ENCODE results near the gene AFAP1L1. TPM values are rescaled to one million over a fixed set of nuclear protein-coding genes. Genes with fewer than 3 reads are reported as not detected.

The AFAP1L1 gene
- total RNA-seq, 1 donor from 2014 or later: 8.3 TPM

- Histone ChIP-seq H4K20me1 (ENCODE audit: insufficient read depth, low read length) (no peaks in the 10 kb centered on the region), H3K4me3 (ENCODE audit: insufficient read depth, low read depth, low read length) (no peak overlapping the region), H3K36me3 (ENCODE audit: insufficient read depth, low read length) (peaks cover 11% of the 10 kb centered on the region), H3K4me2 (ENCODE audit: low read length) (no peak overlapping the region), H3K4me1 (ENCODE audit: insufficient read depth, low read length) (no peaks in the 10 kb centered on the region), H3K79me2 (ENCODE audit: insufficient read depth, low read length) (no peaks in the 10 kb centered on the region), H3K27ac (ENCODE audit: low read depth, low read length) (no peak overlapping the region), H2AFZ (ENCODE audit: low read depth, low read length) (no peak overlapping the region), H3K9ac (ENCODE audit: low read length) (no peak overlapping the region), H3K9me3 (ENCODE audit: insufficient read depth, low read depth, low read length) (no peaks in the 10 kb centered on the region), H3K27me3 (ENCODE audit: insufficient read depth, low read length) (no peaks in the 10 kb centered on the region)
- Mint-ChIP-seq H3K27ac (ENCODE audit: unreplicated experiment) (no peak overlapping the region), H3K36me3 (ENCODE audit: low read depth, unreplicated experiment) (peaks cover 14% of the 10 kb centered on the region), H3K9me3 (ENCODE audit: unreplicated experiment) (peaks cover 6% of the 10 kb centered on the region), H3K4me3 (ENCODE audit: unreplicated experiment) (no peak overlapping the region), H3K4me1 (ENCODE audit: low read depth, unreplicated experiment) (no peaks in the 10 kb centered on the region), H3K27me3 (ENCODE audit: low read depth, unreplicated experiment) (peaks cover 72% of the 10 kb centered on the region)
- DNase-seq (ENCODE audit: low read depth) (no peak), FAIRE-seq (no peak)
- TF ChIP-seq EZH2 (IDR thresholded peaks at IDR 0.05; ENCODE audit: insufficient read depth, low read length) (no peak), CTCF (IDR thresholded peaks at IDR 0.05; ENCODE audit: insufficient read depth, low read depth, low read length) (no peak)
Measured at GRCh38 chr5:149247726-149248125, 23.9 kb upstream of the AFAP1L1 start.

- H3K4me1 ChIP-seq (ENCODE audit: insufficient read depth, low read length): peaks cover 4% of the 10 kb centered on the region
- Mint-ChIP-seq H3K4me3 (ENCODE audit: unreplicated experiment) (no peak overlapping the region), H3K36me3 (ENCODE audit: low read depth, unreplicated experiment) (peaks cover 14% of the 10 kb centered on the region), H3K4me1 (ENCODE audit: low read depth, unreplicated experiment) (peaks cover 6% of the 10 kb centered on the region), H3K9me3 (ENCODE audit: unreplicated experiment) (peaks cover 9% of the 10 kb centered on the region), H3K27me3 (ENCODE audit: low read depth, unreplicated experiment) (peaks cover 51% of the 10 kb centered on the region), H3K27ac (ENCODE audit: unreplicated experiment) (no peak overlapping the region)
- FAIRE-seq: no peak
- H2AFZ ChIP-seq (ENCODE audit: low read depth, low read length): no peak overlapping the region
- TF ChIP-seq EZH2 (IDR thresholded peaks at IDR 0.05; ENCODE audit: insufficient read depth, low read length): no peak
- TF ChIP-seq CTCF (IDR thresholded peaks at IDR 0.05; ENCODE audit: insufficient read depth, low read depth, low read length): no peak
- peaks cover 3% of the 10 kb centered on the region for H4K20me1 ChIP-seq (ENCODE audit: insufficient read depth, low read length)
- H3K27ac ChIP-seq (ENCODE audit: low read depth, low read length): no peak overlapping the region
- H3K9ac ChIP-seq (ENCODE audit: low read length): no peak overlapping the region
- DNase-seq (ENCODE audit: low read depth): no peak
- H3K27me3 ChIP-seq (ENCODE audit: insufficient read depth, low read length): no peaks in the 10 kb centered on the region
- H3K79me2 ChIP-seq (ENCODE audit: insufficient read depth, low read length): no peaks in the 10 kb centered on the region
- H3K36me3 ChIP-seq (ENCODE audit: insufficient read depth, low read length): peaks cover 11% of the 10 kb centered on the region
- H3K4me2 ChIP-seq (ENCODE audit: low read length): no peak overlapping the region
- H3K4me3 ChIP-seq (ENCODE audit: insufficient read depth, low read depth, low read length): no peak overlapping the region
- no peaks in the 10 kb centered on the region for H3K9me3 ChIP-seq (ENCODE audit: insufficient read depth, low read depth, low read length)
Measured at GRCh38 chr5:149251546-149251945, 20.1 kb upstream of the AFAP1L1 start.

GRCh38 chr5:149254506-149254905 lies 17.2 kb upstream of the AFAP1L1 start:
- peaks cover 46% of the 10 kb centered on the region for H3K27me3 Mint-ChIP-seq (ENCODE audit: low read depth, unreplicated experiment)
- H3K27ac Mint-ChIP-seq (ENCODE audit: unreplicated experiment): no peak overlapping the region
- no peaks in the 10 kb centered on the region for H3K9me3 ChIP-seq (ENCODE audit: insufficient read depth, low read depth, low read length)
- H3K4me3 ChIP-seq (ENCODE audit: insufficient read depth, low read depth, low read length): no peak overlapping the region
- H3K4me1 Mint-ChIP-seq (ENCODE audit: low read depth, unreplicated experiment): peaks cover 21% of the 10 kb centered on the region
- H3K79me2 ChIP-seq (ENCODE audit: insufficient read depth, low read length): no peaks in the 10 kb centered on the region
- TF ChIP-seq CTCF (IDR thresholded peaks at IDR 0.05; ENCODE audit: insufficient read depth, low read depth, low read length) (no peak), EZH2 (IDR thresholded peaks at IDR 0.05; ENCODE audit: insufficient read depth, low read length) (no peak)
- H3K27me3 ChIP-seq (ENCODE audit: insufficient read depth, low read length): no peaks in the 10 kb centered on the region
- DNase-seq (ENCODE audit: low read depth): no peak
- H3K4me2 ChIP-seq (ENCODE audit: low read length): no peak overlapping the region
- peaks cover 3% of the 10 kb centered on the region for H3K9me3 Mint-ChIP-seq (ENCODE audit: unreplicated experiment)
- no peak overlapping the region for H2AFZ ChIP-seq (ENCODE audit: low read depth, low read length)
- FAIRE-seq: no peak
- peaks cover 5% of the 10 kb centered on the region for H3K36me3 Mint-ChIP-seq (ENCODE audit: low read depth, unreplicated experiment)
- peaks cover 19% of the 10 kb centered on the region for H3K4me1 ChIP-seq (ENCODE audit: insufficient read depth, low read length)
- H3K27ac ChIP-seq (ENCODE audit: low read depth, low read length): no peak overlapping the region
- H3K36me3 ChIP-seq (ENCODE audit: insufficient read depth, low read length): peaks cover 11% of the 10 kb centered on the region
- H3K9ac ChIP-seq (ENCODE audit: low read length): no peak overlapping the region
- H3K4me3 Mint-ChIP-seq (ENCODE audit: unreplicated experiment): no peak overlapping the region
- peaks cover 3% of the 10 kb centered on the region for H4K20me1 ChIP-seq (ENCODE audit: insufficient read depth, low read length)
